Uterus (tissue), 2 donors: ENCODE data around the gene SULF2.

Experiments
- POLR2A ChIP-seq, 2 donors: fragments of 450-650 bp; IDR thresholded peaks; one replicate each; pipeline ENCODE4 v1.6.1; 2016; ENCODE audit warnings: antibody characterized with exemption in 2 of 2, mild to moderate bottlenecking in 1 of 2, moderate library complexity in 1 of 2
- TF ChIP-seq, protein P1 (sequence below), 4 experiments: fragments of 200-600 bp in 2 of 4; fragments of 450-650 bp in 2 of 4; sonication (generic) in 2 of 4; IDR thresholded peaks; one replicate each; pipeline ENCODE4 v1.5.1; 2016 to 2019; ENCODE audit warnings: antibody characterized with exemption in 4 of 4, mild to moderate bottlenecking in 2 of 4, moderate library complexity in 1 of 4

GRCh38 chr20:47768016-47768824 lies 17.1 kb downstream of the SULF2 start:
- TF ChIP-seq, protein P1, sequence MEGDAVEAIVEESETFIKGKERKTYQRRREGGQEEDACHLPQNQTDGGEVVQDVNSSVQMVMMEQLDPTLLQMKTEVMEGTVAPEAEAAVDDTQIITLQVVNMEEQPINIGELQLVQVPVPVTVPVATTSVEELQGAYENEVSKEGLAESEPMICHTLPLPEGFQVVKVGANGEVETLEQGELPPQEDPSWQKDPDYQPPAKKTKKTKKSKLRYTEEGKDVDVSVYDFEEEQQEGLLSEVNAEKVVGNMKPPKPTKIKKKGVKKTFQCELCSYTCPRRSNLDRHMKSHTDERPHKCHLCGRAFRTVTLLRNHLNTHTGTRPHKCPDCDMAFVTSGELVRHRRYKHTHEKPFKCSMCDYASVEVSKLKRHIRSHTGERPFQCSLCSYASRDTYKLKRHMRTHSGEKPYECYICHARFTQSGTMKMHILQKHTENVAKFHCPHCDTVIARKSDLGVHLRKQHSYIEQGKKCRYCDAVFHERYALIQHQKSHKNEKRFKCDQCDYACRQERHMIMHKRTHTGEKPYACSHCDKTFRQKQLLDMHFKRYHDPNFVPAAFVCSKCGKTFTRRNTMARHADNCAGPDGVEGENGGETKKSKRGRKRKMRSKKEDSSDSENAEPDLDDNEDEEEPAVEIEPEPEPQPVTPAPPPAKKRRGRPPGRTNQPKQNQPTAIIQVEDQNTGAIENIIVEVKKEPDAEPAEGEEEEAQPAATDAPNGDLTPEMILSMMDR (IDR thresholded peaks at IDR 0.05) = no peak
- TF ChIP-seq POLR2A (IDR thresholded peaks at IDR 0.05) = no peak
